K562 (cell line): ENCODE measurements around the gene CORO1A. TPM values are rescaled to one million over a fixed set of nuclear protein-coding genes. Genes with fewer than 3 reads are reported as not detected.

Experiments
- ADNP ChIP-seq: fragments of 200-800 bp; sonication (Bioruptor generic); IDR thresholded peaks from 2 replicates; pipeline ENCODE4 v1.6.1; 2016; ENCODE audit warnings: missing genetic modification characterization, missing compliant biosample characterization
- EHMT2 ChIP-seq: fragments of 450-650 bp; IDR thresholded peaks from 2 replicates; pipeline ENCODE4 v1.6.1; 2018; ENCODE audit warnings: antibody characterized with exemption
- FOXK2 ChIP-seq, 2 experiments: fragments of 450-650 bp; IDR thresholded peaks in 1 of 2; conservative IDR thresholded peaks in 1 of 2; 2 replicates each; pipeline ENCODE4 v1.6.1; 2016; ENCODE audit warnings: low read depth in 2 of 2, mild to moderate bottlenecking in 1 of 2
- HSF4 ChIP-seq: fragments of 250-450 bp; sonication (Bioruptor Pico); IDR thresholded peaks from 2 replicates; pipeline ENCODE4 v2.1.2; 2022; ENCODE audit warnings: mild to moderate bottlenecking, moderate library complexity, borderline replicate concordance
- KLF13 ChIP-seq: fragments of 450-650 bp; IDR thresholded peaks from 2 replicates; pipeline ENCODE4 v1.6.1; 2016; ENCODE audit warnings: missing genetic modification characterization, low read depth, mild to moderate bottlenecking, missing compliant biosample characterization, moderate library complexity, borderline replicate concordance
- KLF6 ChIP-seq: fragments of 250-450 bp; sonication (Bioruptor Pico); IDR thresholded peaks from 2 replicates; pipeline ENCODE4 v1.4.0; 2020; ENCODE audit warnings: mild to moderate bottlenecking, moderate library complexity, borderline replicate concordance
- LCOR ChIP-seq: sonication (generic); formaldehyde crosslinking; IDR thresholded peaks from 2 replicates; pipeline ENCODE4 v1.8.0; 2022; ENCODE audit warnings: mild to moderate bottlenecking, missing genetic modification reagents
- MLX ChIP-seq, 2 experiments: fragments of 450-650 bp in 1 of 2; sonication (generic) in 1 of 2; formaldehyde crosslinking; conservative IDR thresholded peaks; 2 replicates each; pipeline versions ENCODE4 v1.4.0 to v1.8.1; 2020 to 2022; ENCODE audit warnings: mild to moderate bottlenecking in 1 of 2, missing genetic modification reagents in 1 of 2
- POLR2A ChIP-seq: fragments of 450-650 bp; conservative IDR thresholded peaks from 2 replicates; pipeline ENCODE4 v1.6.1; 2016
- SETDB1 ChIP-seq: IDR thresholded peaks from one replicate; pipeline ENCODE4 v1.6.1; 2012; ENCODE audit warnings: low read length, control low read depth, inconsistent platforms
- SMARCB1 ChIP-seq: IDR thresholded peaks from 2 replicates; pipeline ENCODE4 v1.6.1; 2011; ENCODE audit warnings: improper control_type of control experiment, low read depth; ENCODE audit not compliant: insufficient read length
- TCF15 ChIP-seq: fragments of 250-450 bp; sonication (Bioruptor Pico); IDR thresholded peaks from 2 replicates; pipeline ENCODE4 v1.8.0; 2022; ENCODE audit warnings: moderate library complexity, mild to moderate bottlenecking, inconsistent platforms
- XRCC4 ChIP-seq: IDR thresholded peaks from one replicate; pipeline ENCODE4 v1.6.1; 2011; ENCODE audit not compliant: insufficient read depth, insufficient read length; ENCODE audit errors: extremely low read depth
- ZBTB43 ChIP-seq: sonication (generic); formaldehyde crosslinking; IDR thresholded peaks from 2 replicates; pipeline ENCODE4 v1.8.0; 2023; ENCODE audit warnings: mild to moderate bottlenecking, missing genetic modification reagents
- ZNF165 ChIP-seq: fragments of 250-450 bp; sonication (Bioruptor Pico); IDR thresholded peaks from 2 replicates; pipeline ENCODE4 v1.4.0; 2020; ENCODE audit warnings: borderline replicate concordance
- ZNF3 ChIP-seq: fragments of 250-450 bp; sonication (Bioruptor Pico); IDR thresholded peaks from 2 replicates; pipeline ENCODE4 v1.5.0; 2021; ENCODE audit warnings: mild to moderate bottlenecking, moderate library complexity
- ZNF445 ChIP-seq: fragments of 250-450 bp; sonication (Bioruptor Pico); IDR thresholded peaks from 2 replicates; pipeline ENCODE4 v1.4.0; 2020; ENCODE audit warnings: low read depth, mild to moderate bottlenecking, moderate library complexity
- ZNF644 ChIP-seq: fragments of 200-800 bp; sonication (Bioruptor generic); IDR thresholded peaks from 2 replicates; pipeline ENCODE4 v1.6.1; 2016; ENCODE audit warnings: low read depth, missing genetic modification characterization, missing compliant biosample characterization
- ZNF695 ChIP-seq: fragments of 450-650 bp; formaldehyde crosslinking; IDR thresholded peaks from 2 replicates; pipeline ENCODE4 v1.4.0; 2020; ENCODE audit warnings: mild to moderate bottlenecking, moderate library complexity
- polyA plus RNA-seq, 8 experiments: library from polyadenylated mRNA; depleted of rRNA in 4 of 8; stranded (reverse) in 5 of 8; unstranded in 3 of 8; fragments of >200 nt; fragmentation: Nextera tagmentation in 2 of 8; fragmentation: Illumina TruSeq in 1 of 8; extraction: Ambion mirVana in 2 of 8; extraction: Trizol in 1 of 8; gene quantifications; 2 replicates each; pipeline versions ENCODE4 v1.2.1 to v1.2.3, GENCODE V29; 2011 to 2014; ENCODE audit warnings: inconsistent platforms in 1 of 8, missing spikeins in 1 of 8
- total RNA-seq, 7 experiments: library from RNA; depleted of rRNA in 6 of 7; stranded (reverse); fragments of >200 nt in 6 of 7; fragmentation: Illumina TruSeq in 2 of 7; extraction: Trizol in 2 of 7; gene quantifications; 2 replicates each; pipeline versions ENCODE4 v1.2.1 to v1.2.3, GENCODE V29; 2011 to 2021; ENCODE audit warnings: low replicate concordance in 1 of 7
- TF ChIP-seq, protein P1 (sequence below): fragments of 450-650 bp; formaldehyde crosslinking; IDR thresholded peaks from 2 replicates; pipeline ENCODE4 v1.4.0; 2020; ENCODE audit warnings: mild to moderate bottlenecking, moderate library complexity
- TF ChIP-seq, protein P2 (sequence below): fragments of 450-650 bp; formaldehyde crosslinking; IDR thresholded peaks from 2 replicates; pipeline ENCODE4 v1.4.0; 2020; ENCODE audit warnings: mild to moderate bottlenecking, moderate library complexity

Gene CORO1A
- total and polyA plus RNA-seq, 9 of the 15 experiments (the other 6 are each of a cell fraction or from before 2014, with no cell fraction given) = 0.22 to 23.8 (median 7.6) TPM

DNA sequence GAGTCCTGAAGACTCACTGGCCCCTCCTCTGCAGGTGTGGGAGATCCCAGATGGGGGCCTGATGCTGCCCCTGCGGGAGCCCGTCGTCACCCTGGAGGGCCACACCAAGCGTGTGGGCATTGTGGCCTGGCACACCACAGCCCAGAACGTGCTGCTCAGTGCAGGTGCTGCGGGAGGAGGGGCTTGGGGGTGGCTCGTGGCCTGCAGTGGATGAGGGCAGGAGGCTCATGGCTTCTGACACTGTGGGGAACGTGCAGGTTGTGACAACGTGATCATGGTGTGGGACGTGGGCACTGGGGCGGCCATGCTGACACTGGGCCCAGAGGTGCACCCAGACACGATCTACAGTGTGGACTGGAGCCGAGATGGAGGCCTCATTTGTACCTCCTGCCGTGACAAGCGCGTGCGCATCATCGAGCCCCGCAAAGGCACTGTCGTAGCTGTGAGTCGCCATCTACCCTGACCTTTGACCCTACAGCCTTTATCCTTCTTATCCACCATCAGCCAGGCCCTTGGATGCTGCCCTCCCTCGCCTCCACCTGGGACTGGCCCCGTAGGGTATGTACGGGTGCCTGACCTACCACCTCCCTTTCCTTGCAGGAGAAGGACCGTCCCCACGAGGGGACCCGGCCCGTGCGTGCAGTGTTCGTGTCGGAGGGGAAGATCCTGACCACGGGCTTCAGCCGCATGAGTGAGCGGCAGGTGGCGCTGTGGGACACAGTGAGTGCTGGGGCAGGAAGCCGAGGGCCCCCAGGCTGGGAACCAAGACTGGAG, 3.6 kb downstream of the CORO1A start (continued):
- TF ChIP-seq SETDB1 (no peak), ZNF165 (CRISPR knock-in tag) (no peak), EHMT2 (no peak), FOXK2 (conservative IDR thresholded peaks at IDR 0.05 in 1 of 2, IDR thresholded peaks at IDR 0.05 in 1 of 2; ENCODE audit: low read depth in 2 of 2) (no peak), ZNF644 (tag) (no peak), HSF4 (CRISPR knock-in tag) (no peak), ZBTB43 (CRISPR knock-in tag) (peak; percentile 15; the same call in 1 of the 2 replicates), ZNF3 (CRISPR knock-in tag) (no peak), SMARCB1 (no peak), XRCC4 (no peak), LCOR (CRISPR knock-in tag) (peak; percentile 50; the same call in 1 of the 2 replicates), KLF6 (CRISPR knock-in tag) (no peak), KLF13 (tag) (no peak), ZNF445 (CRISPR knock-in tag) (no peak), POLR2A (peak; percentile 45; the same call in 1 of the 2 replicates), TCF15 (CRISPR knock-in tag) (no peak), ZNF695 (CRISPR knock-in tag) (no peak), ADNP (tag) (no peak), MLX (CRISPR knock-in tag; conservative IDR thresholded peaks at IDR 0.05) (no peak)
- TF ChIP-seq, protein P1, sequence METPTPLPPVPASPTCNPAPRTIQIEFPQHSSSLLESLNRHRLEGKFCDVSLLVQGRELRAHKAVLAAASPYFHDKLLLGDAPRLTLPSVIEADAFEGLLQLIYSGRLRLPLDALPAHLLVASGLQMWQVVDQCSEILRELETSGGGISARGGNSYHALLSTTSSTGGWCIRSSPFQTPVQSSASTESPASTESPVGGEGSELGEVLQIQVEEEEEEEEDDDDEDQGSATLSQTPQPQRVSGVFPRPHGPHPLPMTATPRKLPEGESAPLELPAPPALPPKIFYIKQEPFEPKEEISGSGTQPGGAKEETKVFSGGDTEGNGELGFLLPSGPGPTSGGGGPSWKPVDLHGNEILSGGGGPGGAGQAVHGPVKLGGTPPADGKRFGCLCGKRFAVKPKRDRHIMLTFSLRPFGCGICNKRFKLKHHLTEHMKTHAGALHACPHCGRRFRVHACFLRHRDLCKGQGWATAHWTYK (CRISPR knock-in tag) = 0 out of 2 replicates have a peak, but pooled peaks have one; percentile 30
- TF ChIP-seq, protein P2, sequence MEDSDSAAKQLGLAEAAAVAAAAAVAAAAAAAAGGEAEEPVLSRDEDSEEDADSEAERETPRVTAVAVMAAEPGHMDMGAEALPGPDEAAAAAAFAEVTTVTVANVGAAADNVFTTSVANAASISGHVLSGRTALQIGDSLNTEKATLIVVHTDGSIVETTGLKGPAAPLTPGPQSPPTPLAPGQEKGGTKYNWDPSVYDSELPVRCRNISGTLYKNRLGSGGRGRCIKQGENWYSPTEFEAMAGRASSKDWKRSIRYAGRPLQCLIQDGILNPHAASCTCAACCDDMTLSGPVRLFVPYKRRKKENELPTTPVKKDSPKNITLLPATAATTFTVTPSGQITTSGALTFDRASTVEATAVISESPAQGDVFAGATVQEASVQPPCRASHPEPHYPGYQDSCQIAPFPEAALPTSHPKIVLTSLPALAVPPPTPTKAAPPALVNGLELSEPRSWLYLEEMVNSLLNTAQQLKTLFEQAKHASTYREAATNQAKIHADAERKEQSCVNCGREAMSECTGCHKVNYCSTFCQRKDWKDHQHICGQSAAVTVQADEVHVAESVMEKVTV (CRISPR knock-in tag) = no peak
